ENCODE data around the gene FN1.

FN1 gene

GRCh38 chr2:215435870-215436704 lies at the start of gene FN1:
Gene FN1 (minus strand): TSS chr2:215436068. CDS start chr2:215435802, 266 bp downstream.
- DNase-seq: no peak

DNA sequence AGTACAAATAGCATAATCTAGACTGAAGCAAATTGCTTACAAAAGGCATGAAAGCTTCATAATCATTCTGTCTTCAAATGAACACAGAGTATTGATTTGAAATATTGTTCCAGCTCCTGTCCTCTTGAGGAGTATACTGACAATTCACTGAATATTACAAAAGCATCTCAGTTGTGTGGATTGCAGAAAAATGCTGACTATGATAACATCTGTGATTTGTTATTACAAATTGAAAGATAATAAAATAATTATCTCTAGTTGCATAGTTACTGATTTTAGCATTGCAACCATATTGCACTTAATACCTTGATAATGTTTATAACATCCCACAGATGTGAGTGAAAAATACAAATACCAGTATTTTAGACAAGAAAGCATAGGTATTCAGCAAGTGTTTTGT lies 49.2 kb upstream of the FN1 start:
- no peak for DNase-seq

GRCh38 chr2:215484570-215484969 lies 48.7 kb upstream of the FN1 start:
- DNase-seq: no peak

- no peak for DNase-seq
Observed at GRCh38 chr2:215483431-215483830, 47.6 kb upstream of the FN1 start.

DNA sequence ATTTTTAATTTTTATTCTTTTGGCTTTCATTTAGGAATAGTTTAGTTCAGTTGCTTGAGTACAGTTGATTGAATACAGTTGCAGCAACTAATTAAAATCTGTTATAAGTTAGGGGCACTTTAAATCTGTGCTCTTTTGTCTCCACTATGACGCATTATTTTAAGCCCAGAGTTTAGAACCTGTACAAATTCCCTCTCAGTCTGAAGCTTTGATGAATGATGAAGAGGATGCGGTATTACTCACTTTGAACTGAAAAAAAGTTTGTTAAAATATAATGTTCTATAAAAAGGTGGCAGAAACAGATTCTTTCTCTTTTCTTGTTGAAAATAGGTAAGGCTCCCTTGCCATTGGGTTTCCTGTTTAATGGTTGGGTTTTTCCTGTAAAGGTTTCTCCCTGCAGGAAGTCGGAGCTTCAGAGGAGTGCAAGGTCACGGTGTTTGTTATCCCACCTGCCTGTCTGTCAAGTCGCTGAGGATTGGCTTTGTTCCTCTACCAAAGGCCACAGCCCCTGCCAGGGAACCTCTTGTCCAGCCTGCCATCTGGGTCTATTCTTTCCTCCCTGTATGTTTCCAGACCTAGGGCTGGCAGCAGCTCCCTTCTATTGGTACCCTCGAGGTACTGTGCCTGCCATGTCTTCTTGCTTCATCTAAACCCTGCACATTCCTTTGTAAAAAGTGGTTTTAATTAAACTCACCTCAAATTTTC lies 43.8 kb upstream of the FN1 start:
- DNase-seq: no peak

GRCh38 chr2:215479121-215479520 lies 43.3 kb upstream of the FN1 start:
- DNase-seq: no peak

GRCh38 chr2:215476424-215476823 lies 40.6 kb upstream of the FN1 start:
- DNase-seq: no peak

DNA sequence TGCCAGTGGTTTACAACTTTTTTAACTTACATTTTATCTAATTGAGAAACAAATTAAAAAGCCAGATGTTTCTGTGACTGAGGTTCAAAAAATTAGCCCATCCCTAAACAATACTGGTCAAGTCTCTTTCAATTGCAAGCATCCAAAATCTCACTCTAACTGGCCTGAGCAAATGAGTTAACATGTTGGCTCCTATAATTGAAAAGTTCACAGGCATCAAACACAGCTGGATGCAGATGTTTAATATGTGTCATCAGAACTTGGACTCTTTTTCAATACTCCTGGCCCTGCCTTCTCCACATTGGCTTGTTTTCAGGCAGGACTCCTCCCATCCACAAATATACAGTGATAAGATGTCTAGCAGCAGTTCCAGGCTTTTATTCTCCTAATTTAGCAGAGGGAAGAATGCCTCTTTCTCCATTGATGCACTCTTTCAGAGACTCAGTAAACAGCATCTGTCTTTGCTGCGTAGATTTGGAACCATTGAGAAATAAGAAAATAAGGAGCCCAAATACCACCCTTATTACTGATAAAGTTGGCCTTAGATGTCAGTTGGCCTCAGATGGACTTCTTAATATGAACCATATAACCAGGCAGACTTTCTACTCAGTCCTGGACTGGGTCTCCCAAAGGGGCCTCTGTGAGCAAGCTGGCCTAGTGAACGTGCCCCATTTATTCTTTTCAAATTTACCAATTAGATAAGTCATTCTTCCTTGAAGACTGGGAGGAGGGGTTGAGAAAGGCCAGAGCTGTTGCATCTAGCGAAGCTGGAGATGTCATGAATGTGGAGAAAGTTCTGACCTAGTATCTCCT lies 30.4 kb upstream of the FN1 start:
- no peak for DNase-seq

- no peak for DNase-seq
Observed at GRCh38 chr2:215465256-215465655, 29.4 kb upstream of the FN1 start.

- DNase-seq: no peak
Observed at GRCh38 chr2:215461836-215462532, 26.1 kb upstream of the FN1 start.

GRCh38 chr2:215460682-215461382 lies 25.0 kb upstream of the FN1 start:
- DNase-seq: no peak

GRCh38 chr2:215455958-215456357 lies 20.1 kb upstream of the FN1 start:
- no peak for DNase-seq

GRCh38 chr2:215454519-215455246 lies 18.8 kb upstream of the FN1 start:
- DNase-seq: peak; percentile 15 to 30

- no peak for DNase-seq
Observed at GRCh38 chr2:215452725-215453124, 16.9 kb upstream of the FN1 start.

DNA sequence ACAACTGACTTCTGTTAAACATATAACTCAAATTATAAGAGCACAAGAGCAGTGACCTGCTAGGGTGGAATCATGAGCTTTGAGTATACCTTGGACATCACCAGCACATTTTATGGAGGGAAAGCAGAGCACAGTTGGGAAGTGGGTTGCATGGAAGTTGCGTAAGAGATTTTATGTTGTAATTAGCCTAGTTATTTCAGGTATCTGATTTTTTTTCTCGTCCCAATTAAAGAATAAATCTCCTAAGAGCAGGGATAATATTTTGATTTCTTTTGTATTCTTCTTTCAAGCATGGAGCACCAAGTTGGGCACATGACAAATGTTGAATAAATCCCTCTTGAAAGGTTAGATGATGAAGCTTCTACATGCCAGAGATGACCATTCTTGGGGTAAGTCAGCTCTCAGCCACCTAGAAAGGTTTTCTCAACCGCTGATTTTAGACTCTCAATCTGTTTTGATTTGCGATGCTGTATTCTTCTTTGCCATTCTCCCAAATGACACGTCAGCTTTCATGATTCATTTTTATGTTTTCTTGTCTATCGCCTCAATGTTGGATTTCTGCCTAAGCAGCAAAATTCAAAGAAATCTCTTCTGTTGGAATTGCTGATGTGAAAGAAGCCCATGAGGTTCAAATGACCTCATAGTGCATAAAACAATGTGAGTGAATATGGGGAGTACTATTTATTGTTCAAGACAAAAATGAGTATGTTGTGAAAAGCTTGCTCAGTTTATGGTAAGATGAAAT lies 15.3 kb upstream of the FN1 start:
- DNase-seq: no peak

GRCh38 chr2:215450188-215451011 lies 14.5 kb upstream of the FN1 start:
- no peak for DNase-seq

DNA sequence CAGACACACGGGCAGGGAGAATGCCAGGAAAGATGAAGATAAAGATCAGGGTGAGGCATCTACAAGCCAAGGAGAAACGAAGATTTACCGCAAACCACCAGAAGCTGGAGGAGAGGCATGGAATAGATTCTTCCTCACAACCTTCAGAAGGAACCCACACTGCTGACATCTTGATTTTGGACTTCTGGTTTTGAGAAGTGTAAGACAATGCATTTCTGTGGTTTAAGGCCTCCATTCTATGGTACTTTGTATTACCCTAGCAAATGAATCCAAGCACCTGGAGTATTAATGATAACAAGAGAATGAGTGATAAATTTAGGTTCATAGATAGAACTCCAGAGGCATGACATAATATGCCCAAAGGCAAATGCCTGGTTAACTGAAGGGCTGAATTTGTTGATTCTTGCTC lies 11.8 kb upstream of the FN1 start:
- no peak for DNase-seq

DNA sequence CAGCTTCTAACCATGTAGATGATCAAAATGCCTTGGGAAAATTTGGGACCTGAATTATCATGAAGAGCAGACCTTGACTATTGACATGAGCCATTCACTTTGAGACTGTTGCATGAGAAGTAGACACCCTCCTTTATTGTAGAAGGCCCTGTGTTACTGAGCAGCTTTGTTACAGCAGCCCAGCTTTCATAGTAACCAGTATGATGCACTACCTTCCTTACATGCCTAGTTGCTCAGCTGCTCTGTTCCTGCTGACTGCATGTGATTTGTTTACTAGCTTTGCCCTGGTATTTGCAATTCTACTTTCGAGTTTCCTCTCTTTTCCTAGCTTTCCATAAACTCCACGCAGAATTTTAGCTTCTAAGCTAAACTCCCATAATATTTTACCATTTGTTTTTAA lies 11.2 kb upstream of the FN1 start:
- no peak for DNase-seq

GRCh38 chr2:215442401-215442787 lies 6.5 kb upstream of the FN1 start:
- no peak for DNase-seq
